ENCODE data around the gene USP49. TPM values are rescaled to one million over a fixed set of nuclear protein-coding genes. Genes with fewer than 3 reads are reported as not detected.
A peak's percentile ranks its signal among the peaks of the same experiment; 100 is the strongest.

Gene USP49
- total RNA-seq, 4 donors from 2014 or later: 2.3 to 7.9 (median 4.0) TPM

DNA sequence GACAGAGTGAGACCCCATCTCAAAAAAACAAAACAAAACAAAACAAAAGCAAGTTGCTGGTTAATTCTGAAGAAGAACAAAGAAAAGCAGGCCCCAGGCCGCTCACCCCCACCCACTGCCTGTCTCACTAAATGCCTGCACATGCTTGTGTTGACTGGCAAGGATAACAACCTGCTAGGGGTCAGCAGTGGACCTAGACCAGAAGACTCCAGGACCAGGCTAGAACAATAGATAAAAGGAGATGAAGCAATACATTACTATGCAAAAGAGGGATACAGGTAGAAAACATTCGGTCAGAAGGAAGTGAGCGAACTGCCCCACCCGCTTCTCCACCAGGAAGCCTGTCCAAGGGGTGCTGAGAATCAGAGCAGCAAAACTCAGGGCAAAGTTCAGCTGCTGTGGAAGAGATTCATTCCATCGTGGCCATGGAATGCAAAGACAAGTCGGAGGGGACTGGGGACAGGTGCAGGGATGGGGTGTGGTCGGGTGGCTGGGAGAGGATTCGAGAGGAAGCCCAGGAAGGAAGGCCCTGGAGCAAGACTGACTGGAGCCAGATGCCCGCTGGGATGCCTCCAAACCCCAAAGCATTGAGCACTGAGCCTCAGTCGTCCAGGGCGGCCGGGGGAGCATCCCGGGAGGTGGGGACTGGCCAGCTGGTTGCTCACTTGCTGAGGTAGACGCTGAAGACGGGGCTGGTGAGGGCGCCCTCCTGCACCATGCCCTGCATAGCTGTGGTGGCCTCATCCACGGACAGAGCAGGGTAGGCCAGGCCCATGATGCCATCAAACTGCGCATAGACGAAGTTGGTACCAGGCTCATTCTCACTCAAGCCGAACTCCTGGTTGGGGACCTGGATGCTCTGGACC, 153.3 kb downstream of the USP49 start:
- WGBS, 2 donors (ENCODE audit: low coverage in 1 of 2): 66 to 72% methylated on average over 13 to 20 of the region's 20 CpGs
- peak overlapping the region; percentile 81 to 90 (median 85) for H3K27ac ChIP-seq
- in situ Hi-C loops (cut with MboI; ENCODE audit: low pct_ligation_motif_present in 1 of 4, low pct_unique_long_range_greater_than_20kb in 1 of 4, low sequenced_read_pairs in 3 of 4) (no loop called here), intact Hi-C loops (cut with DNase I; ENCODE audit: low total_unique reads) (no loop called here)
- DNase-seq: peak; percentile 82
- peak in 2 of 3 donors; percentile 8 to 37 for TF ChIP-seq POLR2AphosphoS5 (IDR thresholded peaks at IDR 0.05)
- TF ChIP-seq, protein P1, sequence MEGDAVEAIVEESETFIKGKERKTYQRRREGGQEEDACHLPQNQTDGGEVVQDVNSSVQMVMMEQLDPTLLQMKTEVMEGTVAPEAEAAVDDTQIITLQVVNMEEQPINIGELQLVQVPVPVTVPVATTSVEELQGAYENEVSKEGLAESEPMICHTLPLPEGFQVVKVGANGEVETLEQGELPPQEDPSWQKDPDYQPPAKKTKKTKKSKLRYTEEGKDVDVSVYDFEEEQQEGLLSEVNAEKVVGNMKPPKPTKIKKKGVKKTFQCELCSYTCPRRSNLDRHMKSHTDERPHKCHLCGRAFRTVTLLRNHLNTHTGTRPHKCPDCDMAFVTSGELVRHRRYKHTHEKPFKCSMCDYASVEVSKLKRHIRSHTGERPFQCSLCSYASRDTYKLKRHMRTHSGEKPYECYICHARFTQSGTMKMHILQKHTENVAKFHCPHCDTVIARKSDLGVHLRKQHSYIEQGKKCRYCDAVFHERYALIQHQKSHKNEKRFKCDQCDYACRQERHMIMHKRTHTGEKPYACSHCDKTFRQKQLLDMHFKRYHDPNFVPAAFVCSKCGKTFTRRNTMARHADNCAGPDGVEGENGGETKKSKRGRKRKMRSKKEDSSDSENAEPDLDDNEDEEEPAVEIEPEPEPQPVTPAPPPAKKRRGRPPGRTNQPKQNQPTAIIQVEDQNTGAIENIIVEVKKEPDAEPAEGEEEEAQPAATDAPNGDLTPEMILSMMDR (IDR thresholded peaks at IDR 0.05): no peak
- TF ChIP-seq EP300 (IDR thresholded peaks at IDR 0.05; ENCODE audit: low read depth): no peak
- TF ChIP-seq POLR2A (IDR thresholded peaks at IDR 0.05): peak; percentile 12
- H3K9me3 ChIP-seq: no peaks in the 10 kb centered on the region
- no peak overlapping the region for H3K4me3 ChIP-seq
- H3K4me1 ChIP-seq: peaks cover 11 to 23% (median 16%) of the 10 kb centered on the region in 4 donors
- no peaks in the 10 kb centered on the region for H3K36me3 ChIP-seq
- no peaks in the 10 kb centered on the region for H3K27me3 ChIP-seq

DNA sequence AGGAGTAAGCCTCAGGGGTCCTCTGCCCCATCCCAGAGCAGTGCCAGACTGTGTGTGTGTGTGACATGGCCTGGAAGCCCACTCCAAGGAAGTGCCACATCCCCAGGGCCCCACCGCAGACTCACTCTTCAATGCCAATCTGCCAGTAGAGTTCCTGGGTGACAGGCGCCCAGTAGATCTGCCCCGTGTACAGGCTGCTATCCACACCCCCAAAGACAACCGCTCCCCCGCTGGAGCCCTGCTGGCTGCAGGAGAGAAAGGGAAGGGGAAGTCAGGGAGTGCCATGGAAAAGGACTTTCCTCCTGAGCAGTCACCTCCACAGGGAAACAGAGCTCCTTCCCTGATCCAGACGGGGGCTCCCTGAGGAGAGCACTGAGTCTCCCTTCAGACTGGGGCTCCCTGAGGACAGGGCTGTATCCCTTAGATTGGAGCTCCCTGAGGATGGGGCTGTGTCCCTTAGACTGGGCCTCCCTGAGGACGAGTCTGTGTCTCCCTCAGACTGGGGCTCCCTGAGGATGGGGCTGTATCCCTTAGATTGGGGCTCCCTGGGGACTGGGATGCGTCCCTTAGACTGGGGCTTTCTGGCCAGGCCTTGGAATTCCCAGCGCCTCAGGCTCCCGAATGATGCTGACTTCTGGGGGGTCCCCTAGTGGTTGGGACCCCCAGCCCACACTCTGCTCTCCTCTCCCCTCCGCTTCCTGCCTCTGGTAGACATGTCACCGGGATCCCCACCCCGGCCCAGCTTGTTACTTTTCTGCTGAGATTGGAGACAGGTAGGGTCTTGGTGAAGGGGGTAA, 154.6 kb downstream of the USP49 start:
- no peak for DNase-seq
- H3K27ac ChIP-seq: peak overlapping the region; percentile 81 to 90 (median 85)
- no peaks in the 10 kb centered on the region for H3K9me3 ChIP-seq
- H3K36me3 ChIP-seq: no peaks in the 10 kb centered on the region
- WGBS, 2 donors (ENCODE audit: low coverage in 1 of 2): 76 to 87% methylated on average over 3 to 13 of the region's 13 CpGs
- intact Hi-C loops (cut with DNase I; ENCODE audit: low total_unique reads): no loop called here
- no peak overlapping the region for H3K4me3 ChIP-seq
- H3K4me1 ChIP-seq: peaks cover 14 to 29% (median 24%) of the 10 kb centered on the region in 4 donors
- in situ Hi-C loops (cut with MboI; ENCODE audit: low pct_ligation_motif_present in 1 of 4, low pct_unique_long_range_greater_than_20kb in 1 of 4, low sequenced_read_pairs in 3 of 4): no loop called here
- no peak for TF ChIP-seq EP300 (IDR thresholded peaks at IDR 0.05; ENCODE audit: low read depth)
- TF ChIP-seq, protein P1 (IDR thresholded peaks at IDR 0.05): no peak
- TF ChIP-seq POLR2AphosphoS5 (IDR thresholded peaks at IDR 0.05): no peak
- TF ChIP-seq POLR2A (IDR thresholded peaks at IDR 0.05): no peak
- no peaks in the 10 kb centered on the region for H3K27me3 ChIP-seq

Small RNA genes lying within 50 kb of the gene (small RNA-seq; reads per million reads assigned to genes)
- gene AL365205.2 (0 reads per million in 4 donors), gene AL365205.3 (0 reads per million in 4 donors), gene RF00019 (0 reads per million in 4 donors), gene RF00393 (0 reads per million in 4 donors)

Other genes starting within 250 kb of the USP49 start
- 10 to 100 TPM; 30.4 to 47.1 (median 38.1) TPM for gene TFEB, start 159.8 kb downstream of the USP49 start, total RNA-seq
- 1 to 10 TPM in 1 of 4 donors, not detected in 3; 1.5 TPM for gene PGC, start 148.0 kb downstream of the USP49 start, total RNA-seq
- gene FRS3, start 115.5 kb downstream of the USP49 start, total RNA-seq: 1 to 10 TPM; 2.8 to 4.5 (median 3.2) TPM
- gene PRICKLE4, start 114.6 kb downstream of the USP49 start, total RNA-seq: 10 to 100 TPM in 3 of 4 donors, 1 to 10 TPM in 1; 6.7 to 52.0 (median 21.0) TPM
- 10 to 100 TPM; 24.1 to 93.1 (median 85.6) TPM for gene TOMM6, start 107.7 kb downstream of the USP49 start, total RNA-seq
- gene MED20, start 25.8 kb upstream of the USP49 start, total RNA-seq: 10 to 100 TPM; 15.4 to 25.7 (median 18.5) TPM
- gene BYSL, start 26.1 kb upstream of the USP49 start, total RNA-seq: 1 to 10 TPM; 3.4 to 5.9 (median 5.2) TPM
- gene CCND3, start 46.4 kb upstream of the USP49 start, total RNA-seq: 100 to 1,000 TPM in 1 of 4 donors, 10 to 100 TPM in 3; 55.3 to 178 (median 75.6) TPM
- 10 to 100 TPM; 15.3 to 36.2 (median 21.8) TPM for gene TAF8, start 155.1 kb upstream of the USP49 start, total RNA-seq
- gene C6orf132, start 247.2 kb upstream of the USP49 start, total RNA-seq: 10 to 100 TPM; 26.1 to 96.9 (median 43.2) TPM

Measured in transverse colon (tissue), 4 donors.